HCT116 (cell line): ENCODE results near the gene ARSG. TPM values are rescaled to one million over a fixed set of nuclear protein-coding genes. Genes with fewer than 3 reads are reported as not detected.
A peak's percentile ranks its signal among the peaks of the same experiment; 100 is the strongest.

ENCODE experiments used
- ATAC-seq: fragments of 200-7000 bp; cut with Tn5 transposase; 2 replicates; pipeline ENCODE4 v1.9.1; 2020; ENCODE audit warnings: mild to moderate bottlenecking, moderate library complexity
- BruUV-seq: library from RNA; stranded (reverse); fragments of 400-500 nt; replicated peaks from 2 replicates; lab custom pipeline; 2021; lab: Mats Ljungman, UMichigan
- CTCF ChIA-PET: fragments of 300-600 bp; sonication (Branson Sonifier 250); formaldehyde crosslinking; loops from one replicate; lab custom pipeline; 2021; ENCODE audit warnings: antibody characterized with exemption; lab: Charles Lee
- POLR2A ChIA-PET: fragments of 300-600, 350-600 bp; sonication (Branson Sonifier 250); formaldehyde crosslinking; loops from one replicate; lab custom pipeline; 2021; ENCODE audit warnings: antibody characterized with exemption; lab: Charles Lee
- RAD21 ChIA-PET, 2 experiments: fragments of 300-600 bp; sonication (Branson Sonifier 250); formaldehyde crosslinking; loops; one replicate each; lab custom pipeline; 2023; ENCODE audit warnings: low total read pairs in 2 of 2; ENCODE audit not compliant: uncharacterized antibody in 2 of 2, unreplicated experiment in 2 of 2, low non-redundant PET in 1 of 2; lab: Charles Lee
- DNase-seq: peaks from one replicate; pipeline ENCODE4 v3.0.0-alpha.2; 2010; ENCODE audit warnings: low read depth, low spot score
- H2AFZ ChIP-seq: fragments of 200-600 bp; shearing (Covaris generic), sonication (generic); 2 replicates; pipeline ENCODE4 v1.6.1; 2017; ENCODE audit warnings: low read depth, mixed run types, mixed read lengths, antibody characterized with exemption, low read length; ENCODE audit not compliant: poor library complexity, severe bottlenecking
- H3K27ac ChIP-seq: 2 replicates; pipeline ENCODE4 v1.5.1; 2012; ENCODE audit warnings: low read depth, low read length
- H3K27me3 ChIP-seq: fragments of 200-600 bp; sonication (generic); 2 replicates; pipeline ENCODE4 v1.6.1; 2016; ENCODE audit warnings: mixed run types, low read length, mixed read lengths; ENCODE audit not compliant: insufficient read depth
- H3K36me3 ChIP-seq, 2 experiments: fragments of 200-500 bp in 1 of 2; fragments of 200-600 bp in 1 of 2; sonication (Bioruptor generic) in 1 of 2; sonication (generic) in 1 of 2; 2 replicates each; pipeline versions ENCODE4 v1.5.1 to v1.6.1; 2014 to 2016; ENCODE audit warnings: low read length in 2 of 2, inconsistent platforms in 1 of 2, mixed read lengths in 1 of 2, mixed run types in 1 of 2; ENCODE audit not compliant: insufficient read depth in 2 of 2, control insufficient read depth in 1 of 2
- H3K4me1 ChIP-seq, 2 experiments: fragments of 200-600 bp in 1 of 2; sonication (generic) in 1 of 2; 2 replicates each; pipeline versions ENCODE4 v1.5.1 to v1.6.1; 2012 to 2017; ENCODE audit warnings: low read length in 2 of 2, inconsistent platforms in 1 of 2, mild to moderate bottlenecking in 1 of 2, mixed read lengths in 1 of 2, mixed run types in 1 of 2, moderate library complexity in 1 of 2; ENCODE audit not compliant: insufficient read depth in 2 of 2, control insufficient read depth in 1 of 2
- H3K4me2 ChIP-seq: fragments of 200-600 bp; sonication (generic); 2 replicates; pipeline ENCODE4 v1.6.1; 2017; ENCODE audit warnings: mixed run types, low read length, mixed read lengths
- H3K4me3 ChIP-seq, 2 experiments: fragments of 200-600 bp in 1 of 2; sonication (generic) in 1 of 2; replicated peaks in 1 of 2; 2 replicates each; pipeline ENCODE4 v1.5.1; 2011 to 2016; ENCODE audit warnings: low read length in 2 of 2, control low read depth in 1 of 2, low read depth in 1 of 2, mild to moderate bottlenecking in 1 of 2, mixed read lengths in 1 of 2, mixed run types in 1 of 2
- H3K79me2 ChIP-seq: fragments of 200-600 bp; sonication (generic); 2 replicates; pipeline ENCODE4 v1.6.1; 2017; ENCODE audit warnings: mild to moderate bottlenecking, mixed run types, low read length, moderate library complexity, mixed read lengths; ENCODE audit not compliant: insufficient read depth
- H3K9ac ChIP-seq: fragments of 200-600 bp; sonication (generic); 2 replicates; pipeline ENCODE4 v1.6.1; 2016; ENCODE audit warnings: low read length, mixed read lengths
- H3K9me2 ChIP-seq: fragments of 200-600 bp; sonication (generic), shearing (Covaris generic); 2 replicates; pipeline ENCODE4 v1.6.1; 2017; ENCODE audit warnings: mixed run types, mild to moderate bottlenecking, moderate library complexity; ENCODE audit not compliant: insufficient read depth
- H3K9me3 ChIP-seq, 2 experiments: fragments of 200-500 bp in 1 of 2; fragments of 200-600 bp in 1 of 2; sonication (Bioruptor generic) in 1 of 2; sonication (generic) in 1 of 2; 2 replicates each; pipeline ENCODE4 v1.6.1; 2014 to 2017; ENCODE audit warnings: low read length in 2 of 2, mixed read lengths in 2 of 2, inconsistent platforms in 1 of 2, low read depth in 1 of 2, mild to moderate bottlenecking in 1 of 2, mixed run types in 1 of 2, moderate library complexity in 1 of 2; ENCODE audit not compliant: control insufficient read depth in 1 of 2, insufficient read depth in 1 of 2
- H4K20me1 ChIP-seq: fragments of 200-600 bp; sonication (generic), shearing (Covaris generic); 2 replicates; pipeline ENCODE4 v1.6.1; 2017; ENCODE audit warnings: mixed run types, mild to moderate bottlenecking, moderate library complexity; ENCODE audit not compliant: insufficient read depth
- CBX3 ChIP-seq: IDR thresholded peaks from 2 replicates; pipeline ENCODE4 v1.6.1; 2012; ENCODE audit warnings: low read depth
- EGR1 ChIP-seq: IDR thresholded peaks from 2 replicates; pipeline ENCODE4 v1.6.1; 2012; ENCODE audit warnings: low read depth
- EZH2 ChIP-seq: fragments of 200-600 bp; sonication (generic); IDR thresholded peaks from 2 replicates; pipeline ENCODE4 v1.6.1; 2017; ENCODE audit warnings: antibody characterized with exemption, mixed run types
- FOSL1 ChIP-seq: IDR thresholded peaks from 2 replicates; pipeline ENCODE4 v1.6.1; 2012; ENCODE audit warnings: low read depth
- JUND ChIP-seq: IDR thresholded peaks from 2 replicates; pipeline ENCODE4 v1.6.1; 2012
- POLR2A ChIP-seq: IDR thresholded peaks from 2 replicates; pipeline ENCODE4 v1.7.0; 2011; ENCODE audit warnings: borderline replicate concordance; ENCODE audit not compliant: insufficient read depth, insufficient read length; ENCODE audit errors: extremely low read depth
- RAD21 ChIP-seq: IDR thresholded peaks from 2 replicates; pipeline ENCODE4 v1.6.1; 2012; ENCODE audit warnings: low read depth, mild to moderate bottlenecking
- SIN3A ChIP-seq: IDR thresholded peaks from 2 replicates; pipeline ENCODE4 v1.6.1; 2012; ENCODE audit warnings: low read depth
- SP1 ChIP-seq: IDR thresholded peaks from 2 replicates; pipeline ENCODE4 v1.6.1; 2012; ENCODE audit warnings: low read depth
- SRF ChIP-seq: IDR thresholded peaks from 2 replicates; pipeline ENCODE4 v1.6.1; 2012; ENCODE audit warnings: low read depth
- YY1 ChIP-seq: IDR thresholded peaks from 2 replicates; pipeline ENCODE4 v1.6.1; 2011; ENCODE audit warnings: low read length, low read depth, moderate library complexity, mild to moderate bottlenecking; ENCODE audit not compliant: insufficient replicate concordance; ENCODE audit errors: extremely low read depth
- ZNF274 ChIP-seq: fragments of 200-500 bp; sonication (Bioruptor generic); IDR thresholded peaks from 2 replicates; pipeline ENCODE4 v1.6.1; 2014; ENCODE audit warnings: mild to moderate bottlenecking, low read depth, low read length, inconsistent platforms
- intact Hi-C: fragments of 100-400 bp; cut with micrococcal nuclease; formaldehyde crosslinking; loops from 2 replicates; pipeline ENCODE4 v1.10.0; 2022
- total RNA-seq: library from RNA; stranded (reverse); gene quantifications from one replicate; pipeline ENCODE4 v1.2.1, GENCODE V29; 2021; ENCODE audit not compliant: unreplicated experiment
- TF ChIP-seq, protein P1 (sequence below): IDR thresholded peaks from 2 replicates; pipeline ENCODE4 v1.6.1; 2011; ENCODE audit warnings: mild to moderate bottlenecking, low read length, moderate library complexity; ENCODE audit not compliant: insufficient replicate concordance; ENCODE audit errors: extremely low read depth
- TF ChIP-seq, protein P2 (sequence below): IDR thresholded peaks from 2 replicates; pipeline ENCODE4 v1.6.1; 2012
- TF ChIP-seq, protein P3 (sequence below), 3 experiments: fragments of 200-600 bp in 1 of 3; sonication (generic) in 1 of 3; IDR thresholded peaks in 2 of 3; conservative IDR thresholded peaks in 1 of 3; 2 replicates each; pipeline ENCODE4 v1.5.1; 2012 to 2017; ENCODE audit warnings: low read depth in 2 of 3, low read length in 2 of 3, antibody characterized with exemption in 1 of 3, borderline replicate concordance in 1 of 3, control low read depth in 1 of 3, mild to moderate bottlenecking in 1 of 3, mixed read lengths in 1 of 3, mixed run types in 1 of 3, moderate library complexity in 1 of 3; ENCODE audit not compliant: insufficient read depth in 1 of 3
- TF ChIP-seq, protein P4 (sequence below): IDR thresholded peaks from 2 replicates; pipeline ENCODE4 v1.6.1; 2012; ENCODE audit warnings: low read depth

Gene ARSG
- total RNA-seq, 1 experiment from 2014 or later, result 17.1 TPM

DNA sequence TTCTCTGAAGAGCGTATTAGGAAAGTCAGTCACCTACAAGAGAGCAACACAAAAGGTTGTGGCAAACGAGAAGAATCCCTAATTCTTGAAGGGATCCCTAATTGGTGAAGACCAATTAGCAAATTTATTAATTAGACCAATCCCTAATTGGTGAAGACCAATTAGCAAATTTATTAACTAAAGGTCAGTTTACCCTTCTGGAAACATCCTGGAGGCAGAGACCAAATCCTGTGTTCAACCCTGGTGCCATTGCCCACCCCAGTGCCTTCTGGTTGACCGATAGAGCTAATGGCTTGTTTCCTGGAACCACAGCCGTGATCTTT lies 91.8 kb downstream of the ARSG start:
- RAD21 ChIA-PET, result interaction anchor here (1.3 to 2.9 kb wide), 3 partner anchors 16 to 118 kb away, joined by 3 to 7 read pairs (median 6); no protein-coding TSS in a partner anchor
- Histone ChIP-seq H3K27ac (peak overlapping the region; percentile 96), H3K27me3 (no peaks in the 10 kb centered on the region), H3K4me2 (peak overlapping the region; percentile 60), H4K20me1 (no peaks in the 10 kb centered on the region), H3K9ac (peak overlapping the region; percentile 50), H3K79me2 (no peaks in the 10 kb centered on the region), H3K4me1 (peaks cover 90 to 97% of the 10 kb centered on the region in 2 experiments), H3K36me3 (no peaks in the 10 kb centered on the region), H2AFZ (peak overlapping the region; percentile 5), H3K4me3 (no peak overlapping the region), H3K9me3 (no peaks in the 10 kb centered on the region), H3K9me2 (no peaks in the 10 kb centered on the region)
- DNase-seq (no peak), ATAC-seq (peak; percentile 1)
- POLR2A ChIA-PET, result interaction anchor here (0.7 to 3.1 kb wide), 12 partner anchors 9 to 96 kb away, joined by 3 to 17 read pairs (median 4); partner anchors contain the start of gene ARSG
- no TSS peak for BruUV-seq
- TF ChIP-seq SIN3A (no peak), FOSL1 (no peak), ZNF274 (no peak), SP1 (no peak; the same call in 1 of the 2 replicates), EGR1 (no peak), EZH2 (no peak), YY1 (no peak), SRF (no peak), JUND (no peak), RAD21 (no peak), POLR2A (no peak), CBX3 (no peak)
- TF ChIP-seq, protein P1, sequence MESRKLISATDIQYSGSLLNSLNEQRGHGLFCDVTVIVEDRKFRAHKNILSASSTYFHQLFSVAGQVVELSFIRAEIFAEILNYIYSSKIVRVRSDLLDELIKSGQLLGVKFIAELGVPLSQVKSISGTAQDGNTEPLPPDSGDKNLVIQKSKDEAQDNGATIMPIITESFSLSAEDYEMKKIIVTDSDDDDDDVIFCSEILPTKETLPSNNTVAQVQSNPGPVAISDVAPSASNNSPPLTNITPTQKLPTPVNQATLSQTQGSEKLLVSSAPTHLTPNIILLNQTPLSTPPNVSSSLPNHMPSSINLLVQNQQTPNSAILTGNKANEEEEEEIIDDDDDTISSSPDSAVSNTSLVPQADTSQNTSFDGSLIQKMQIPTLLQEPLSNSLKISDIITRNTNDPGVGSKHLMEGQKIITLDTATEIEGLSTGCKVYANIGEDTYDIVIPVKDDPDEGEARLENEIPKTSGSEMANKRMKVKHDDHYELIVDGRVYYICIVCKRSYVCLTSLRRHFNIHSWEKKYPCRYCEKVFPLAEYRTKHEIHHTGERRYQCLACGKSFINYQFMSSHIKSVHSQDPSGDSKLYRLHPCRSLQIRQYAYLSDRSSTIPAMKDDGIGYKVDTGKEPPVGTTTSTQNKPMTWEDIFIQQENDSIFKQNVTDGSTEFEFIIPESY, result no peak
- TF ChIP-seq, protein P2, sequence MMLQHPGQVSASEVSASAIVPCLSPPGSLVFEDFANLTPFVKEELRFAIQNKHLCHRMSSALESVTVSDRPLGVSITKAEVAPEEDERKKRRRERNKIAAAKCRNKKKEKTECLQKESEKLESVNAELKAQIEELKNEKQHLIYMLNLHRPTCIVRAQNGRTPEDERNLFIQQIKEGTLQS, result no peak
- TF ChIP-seq, protein P3, sequence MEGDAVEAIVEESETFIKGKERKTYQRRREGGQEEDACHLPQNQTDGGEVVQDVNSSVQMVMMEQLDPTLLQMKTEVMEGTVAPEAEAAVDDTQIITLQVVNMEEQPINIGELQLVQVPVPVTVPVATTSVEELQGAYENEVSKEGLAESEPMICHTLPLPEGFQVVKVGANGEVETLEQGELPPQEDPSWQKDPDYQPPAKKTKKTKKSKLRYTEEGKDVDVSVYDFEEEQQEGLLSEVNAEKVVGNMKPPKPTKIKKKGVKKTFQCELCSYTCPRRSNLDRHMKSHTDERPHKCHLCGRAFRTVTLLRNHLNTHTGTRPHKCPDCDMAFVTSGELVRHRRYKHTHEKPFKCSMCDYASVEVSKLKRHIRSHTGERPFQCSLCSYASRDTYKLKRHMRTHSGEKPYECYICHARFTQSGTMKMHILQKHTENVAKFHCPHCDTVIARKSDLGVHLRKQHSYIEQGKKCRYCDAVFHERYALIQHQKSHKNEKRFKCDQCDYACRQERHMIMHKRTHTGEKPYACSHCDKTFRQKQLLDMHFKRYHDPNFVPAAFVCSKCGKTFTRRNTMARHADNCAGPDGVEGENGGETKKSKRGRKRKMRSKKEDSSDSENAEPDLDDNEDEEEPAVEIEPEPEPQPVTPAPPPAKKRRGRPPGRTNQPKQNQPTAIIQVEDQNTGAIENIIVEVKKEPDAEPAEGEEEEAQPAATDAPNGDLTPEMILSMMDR (IDR thresholded peaks at IDR 0.05 in 2 of 3, conservative IDR thresholded peaks at IDR 0.05 in 1 of 3; ENCODE audit: borderline replicate concordance in 1 of 3, insufficient read depth in 1 of 3, low read depth in 2 of 3, low read length in 2 of 3), result no peak
- TF ChIP-seq, protein P4, sequence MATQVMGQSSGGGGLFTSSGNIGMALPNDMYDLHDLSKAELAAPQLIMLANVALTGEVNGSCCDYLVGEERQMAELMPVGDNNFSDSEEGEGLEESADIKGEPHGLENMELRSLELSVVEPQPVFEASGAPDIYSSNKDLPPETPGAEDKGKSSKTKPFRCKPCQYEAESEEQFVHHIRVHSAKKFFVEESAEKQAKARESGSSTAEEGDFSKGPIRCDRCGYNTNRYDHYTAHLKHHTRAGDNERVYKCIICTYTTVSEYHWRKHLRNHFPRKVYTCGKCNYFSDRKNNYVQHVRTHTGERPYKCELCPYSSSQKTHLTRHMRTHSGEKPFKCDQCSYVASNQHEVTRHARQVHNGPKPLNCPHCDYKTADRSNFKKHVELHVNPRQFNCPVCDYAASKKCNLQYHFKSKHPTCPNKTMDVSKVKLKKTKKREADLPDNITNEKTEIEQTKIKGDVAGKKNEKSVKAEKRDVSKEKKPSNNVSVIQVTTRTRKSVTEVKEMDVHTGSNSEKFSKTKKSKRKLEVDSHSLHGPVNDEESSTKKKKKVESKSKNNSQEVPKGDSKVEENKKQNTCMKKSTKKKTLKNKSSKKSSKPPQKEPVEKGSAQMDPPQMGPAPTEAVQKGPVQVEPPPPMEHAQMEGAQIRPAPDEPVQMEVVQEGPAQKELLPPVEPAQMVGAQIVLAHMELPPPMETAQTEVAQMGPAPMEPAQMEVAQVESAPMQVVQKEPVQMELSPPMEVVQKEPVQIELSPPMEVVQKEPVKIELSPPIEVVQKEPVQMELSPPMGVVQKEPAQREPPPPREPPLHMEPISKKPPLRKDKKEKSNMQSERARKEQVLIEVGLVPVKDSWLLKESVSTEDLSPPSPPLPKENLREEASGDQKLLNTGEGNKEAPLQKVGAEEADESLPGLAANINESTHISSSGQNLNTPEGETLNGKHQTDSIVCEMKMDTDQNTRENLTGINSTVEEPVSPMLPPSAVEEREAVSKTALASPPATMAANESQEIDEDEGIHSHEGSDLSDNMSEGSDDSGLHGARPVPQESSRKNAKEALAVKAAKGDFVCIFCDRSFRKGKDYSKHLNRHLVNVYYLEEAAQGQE, result no peak
- CTCF ChIA-PET, result interaction anchor here (3.3 kb wide), 1 partner anchor 16 kb away, joined by 41 read pairs; no protein-coding TSS in a partner anchor
- intact Hi-C loops, result loop anchor here (5.0 to 10.0 kb wide), 2 partner anchors 71 to 978 kb away; no protein-coding TSS in a partner anchor
